GM12878 (cell line): ENCODE measurements around the gene ZBTB48. TPM values are rescaled to one million over a fixed set of nuclear protein-coding genes. Genes with fewer than 3 reads are reported as not detected.

Experiments
- ATAC-seq: fragments of 200-7000 bp; cut with Tn5 transposase; 3 replicates; pipeline ENCODE4 v1.9.1; 2020; ENCODE audit warnings: mild to moderate bottlenecking, moderate library complexity
- BruUV-seq: library from RNA; stranded (reverse); fragments of 400-500 nt; replicated peaks from 2 replicates; lab custom pipeline; 2021; lab: Mats Ljungman, UMichigan
- CTCF ChIA-PET: fragments of 300-600 bp; sonication (Branson Sonifier 250); formaldehyde crosslinking; extraction: SDS; loops from one replicate; lab custom pipeline; 2021; ENCODE audit warnings: inconsistent platforms; lab: Yijun Ruan, JAX
- POLR2A ChIA-PET: fragments of 350-600 bp; formaldehyde crosslinking; extraction: SDS; loops from one replicate; lab custom pipeline; 2021; ENCODE audit warnings: inconsistent platforms; lab: Charles Lee
- RAD21 ChIA-PET: fragments of 300-600 bp; sonication (Branson Sonifier 250); formaldehyde crosslinking; loops from one replicate; lab custom pipeline; 2023; ENCODE audit warnings: antibody characterized with exemption; ENCODE audit not compliant: unreplicated experiment; lab: Charles Lee
- SMC1A ChIA-PET: fragments of 300-600 bp; sonication (Branson Sonifier 250); formaldehyde crosslinking; loops from one replicate; lab custom pipeline; 2023; ENCODE audit not compliant: unreplicated experiment, uncharacterized antibody; lab: Charles Lee
- DNase-seq: peaks from one replicate; pipeline ENCODE4 v3.0.0-alpha.2; 2011; ENCODE audit warnings: low read depth, low spot score
- FAIRE-seq: peaks from 3 replicates; lab custom pipeline; 2011; peaks lifted over from hg19 to GRCh38; lab: Jason Lieb, UNC
- H2AFZ ChIP-seq: 2 replicates; pipeline ENCODE4 v1.6.0; 2011; ENCODE audit warnings: low read depth, low read length, control low read depth; ENCODE audit not compliant: control insufficient read depth
- H3K27ac ChIP-seq: 2 replicates; pipeline ENCODE4 v1.5.1; 2011; ENCODE audit warnings: control low read depth; ENCODE audit not compliant: control insufficient read depth, insufficient read depth
- H3K27me3 ChIP-seq, 2 experiments: replicated peaks in 1 of 2; 2 replicates each; pipeline versions ENCODE4 v1.6.0 to v1.6.1; 2011; ENCODE audit warnings: low read length in 1 of 2; ENCODE audit not compliant: control insufficient read depth in 2 of 2, insufficient read depth in 2 of 2
- H3K36me3 ChIP-seq, 2 experiments: 2 replicates each; pipeline ENCODE4 v1.5.1; 2011; ENCODE audit warnings: low read length in 1 of 2; ENCODE audit not compliant: control insufficient read depth in 2 of 2, insufficient read depth in 2 of 2
- H3K4me1 ChIP-seq: 2 replicates; pipeline ENCODE4 v1.6.1; 2011; ENCODE audit warnings: mild to moderate bottlenecking, low read length, moderate library complexity, mixed read lengths; ENCODE audit not compliant: control insufficient read depth, insufficient read depth
- H3K4me2 ChIP-seq: 2 replicates; pipeline ENCODE4 v1.6.0; 2011; ENCODE audit warnings: control low read depth; ENCODE audit not compliant: control insufficient read depth, insufficient read depth
- H3K4me3 ChIP-seq: fragments of 200-600 bp; sonication (generic); 2 replicates; pipeline ENCODE4 v1.5.1; 2016
- H3K79me2 ChIP-seq: 2 replicates; pipeline ENCODE4 v1.6.0; 2011; ENCODE audit warnings: low read length; ENCODE audit not compliant: control insufficient read depth, insufficient read depth
- H3K9ac ChIP-seq: 2 replicates; pipeline ENCODE4 v1.8.0; 2011; ENCODE audit warnings: low read length, control low read depth, mixed read lengths; ENCODE audit not compliant: control insufficient read depth, insufficient read depth
- H3K9me3 ChIP-seq: replicated peaks from 3 replicates; pipeline ENCODE4 v1.5.1; 2011; ENCODE audit warnings: mild to moderate bottlenecking, low read length; ENCODE audit not compliant: control insufficient read depth, insufficient read depth
- H4K20me1 ChIP-seq: 2 replicates; pipeline ENCODE4 v1.6.0; 2011; ENCODE audit not compliant: control insufficient read depth, insufficient read depth
- ATF3 ChIP-seq: IDR thresholded peaks from 2 replicates; pipeline ENCODE4 v1.6.1; 2011; ENCODE audit warnings: low read depth, mild to moderate bottlenecking, low read length, moderate library complexity, borderline replicate concordance; ENCODE audit errors: extremely low read depth
- BRCA1 ChIP-seq: IDR thresholded peaks from 2 replicates; pipeline ENCODE4 v1.6.1; 2011; ENCODE audit warnings: low read depth, low read length, improper control_type of control experiment
- EED ChIP-seq: sonication (generic); IDR thresholded peaks from 2 replicates; pipeline ENCODE4 v1.6.1; 2016; ENCODE audit warnings: antibody characterized with exemption, low read depth
- ETV6 ChIP-seq, 2 experiments: fragments of 450-650 bp in 1 of 2; IDR thresholded peaks in 1 of 2; conservative IDR thresholded peaks in 1 of 2; 2 replicates each; pipeline ENCODE4 v1.6.1; 2014; ENCODE audit warnings: antibody characterized with exemption in 1 of 2, borderline replicate concordance in 1 of 2, low read depth in 1 of 2, mild to moderate bottlenecking in 1 of 2, moderate library complexity in 1 of 2
- IRF3 ChIP-seq: fragments of 450-650 bp; IDR thresholded peaks from 2 replicates; pipeline ENCODE4 v1.6.1; 2014; ENCODE audit warnings: mild to moderate bottlenecking
- MAX ChIP-seq: IDR thresholded peaks from 2 replicates; pipeline ENCODE4 v1.6.1; 2012; ENCODE audit warnings: low read depth, low read length, improper control_type of control experiment
- NFIC ChIP-seq: IDR thresholded peaks from 2 replicates; pipeline ENCODE4 v1.6.1; 2012; ENCODE audit warnings: low read depth, mild to moderate bottlenecking, inconsistent platforms, low read length, moderate library complexity
- PML ChIP-seq: IDR thresholded peaks from 2 replicates; pipeline ENCODE4 v1.6.1; 2012; ENCODE audit warnings: low read length, inconsistent platforms
- POLR2A ChIP-seq: IDR thresholded peaks from 2 replicates; pipeline ENCODE4 v1.6.1; 2011; ENCODE audit warnings: low read depth, mild to moderate bottlenecking, low read length
- RFX5 ChIP-seq: IDR thresholded peaks from 2 replicates; pipeline ENCODE4 v1.6.1; 2011; ENCODE audit warnings: low read depth, low read length, improper control_type of control experiment
- SRF ChIP-seq, 2 experiments: IDR thresholded peaks; 2 replicates each; pipeline ENCODE4 v1.6.1; 2011; ENCODE audit warnings: low read depth in 2 of 2, low read length in 2 of 2, mild to moderate bottlenecking in 1 of 2, moderate library complexity in 1 of 2
- TAF1 ChIP-seq: IDR thresholded peaks from 2 replicates; pipeline ENCODE4 v1.6.1; 2011; ENCODE audit warnings: mild to moderate bottlenecking, low read depth, low read length, borderline replicate concordance
- ZNF622 ChIP-seq: fragments of 450-650 bp; IDR thresholded peaks from 2 replicates; pipeline ENCODE4 v1.6.1; 2017; ENCODE audit warnings: mild to moderate bottlenecking, inconsistent platforms
- WGBS: methylation state at CpG from one replicate; pipeline ENCODE4 v1.1.6; 2016; ENCODE audit warnings: low lambda C conversion rate; ENCODE audit not compliant: insufficient replicate concordance, insufficient coverage; ENCODE audit errors: missing lambda C conversion rate; 5-methylcytosine and 5-hydroxymethylcytosine counted together
- in situ Hi-C: fragments of 300-500 bp; cut with MboI; formaldehyde crosslinking; loops from 9 replicates; pipeline ENCODE4 v1.14.3; 2018; ENCODE audit warnings: mixed read lengths
- intact Hi-C: fragments of 100-400 bp; cut with micrococcal nuclease; formaldehyde crosslinking; loops from one replicate; pipeline ENCODE4 v1.14.2; 2022; ENCODE audit not compliant: unreplicated experiment
- polyA plus RNA-seq, 11 experiments: library from polyadenylated mRNA; depleted of rRNA in 4 of 11; unstranded in 6 of 11; stranded (reverse) in 5 of 11; fragments of >200 nt; fragmentation: Nextera tagmentation in 4 of 11; fragmentation: Illumina TruSeq in 1 of 11; extraction: Ambion mirVana in 4 of 11; extraction: Trizol in 1 of 11; gene quantifications; 1 replicate in 1 of 11; 2 replicates in 10 of 11; pipeline versions ENCODE4 v1.2.1 to v1.2.3, GENCODE V29; 2011 to 2016; ENCODE audit warnings: inconsistent platforms in 2 of 11, missing spikeins in 2 of 11, low read depth in 1 of 11
- total RNA-seq, 4 experiments: library from RNA; depleted of rRNA in 3 of 4; stranded (reverse); fragments of >200 nt in 3 of 4; fragmentation: Illumina TruSeq in 1 of 4; extraction: Trizol in 1 of 4; gene quantifications; 2 replicates each; pipeline versions ENCODE4 v1.2.1 to v1.2.3, GENCODE V29; 2013 to 2021

The ZBTB48 gene
- total and polyA plus RNA-seq, 10 of the 15 experiments (the other 5 are each of a cell fraction or from before 2014, with no cell fraction given), result 1.00 to 25.3 (median 16.7) TPM

GRCh38 chr1:6628971-6629479 is 49.2 kb downstream of the ZBTB48 start:
- in situ Hi-C loops (no loop called here), intact Hi-C loops (no loop called here)
- Histone ChIP-seq H3K4me3 (no peak overlapping the region), H3K27me3 (no peaks in the 10 kb centered on the region), H3K79me2 (peaks cover 22% of the 10 kb centered on the region), H3K4me2 (no peak overlapping the region), H3K9ac (no peak overlapping the region), H2AFZ (no peak overlapping the region), H4K20me1 (no peaks in the 10 kb centered on the region), H3K4me1 (peaks cover 16% of the 10 kb centered on the region), H3K36me3 (peaks cover 7 to 9% of the 10 kb centered on the region in 2 experiments; a peak in 3 of 4 replicates), H3K9me3 (no peaks in the 10 kb centered on the region), H3K27ac (no peak overlapping the region)
- no peak for FAIRE-seq
- ChIA-PET RAD21 (no interaction called here), CTCF (no interaction called here), SMC1A (no interaction called here), POLR2A (interaction anchor here (1.0 kb wide), 1 partner anchor 51 kb away, joined by 3 read pairs; no protein-coding TSS in a partner anchor)
- no peak for TF ChIP-seq MAX
- no peak for TF ChIP-seq EED
- WGBS, result 91% methylated on average over 11 of the region's 12 CpGs
- DNase-seq, result no peak
- no peak for ATAC-seq
- no TSS peak for BruUV-seq

GRCh38 chr1:6630027-6630426 is 50.2 kb downstream of the ZBTB48 start:
- WGBS, result 98% methylated on average over 6 of the region's 8 CpGs
- Histone ChIP-seq H3K9ac (no peak overlapping the region), H3K4me2 (no peak overlapping the region), H2AFZ (no peak overlapping the region), H3K79me2 (peaks cover 22% of the 10 kb centered on the region), H3K36me3 (peaks cover 9 to 16% of the 10 kb centered on the region in 2 experiments; a peak in 3 of 4 replicates), H4K20me1 (no peaks in the 10 kb centered on the region), H3K4me1 (peaks cover 13% of the 10 kb centered on the region), H3K9me3 (no peaks in the 10 kb centered on the region), H3K4me3 (no peak overlapping the region), H3K27ac (no peak overlapping the region), H3K27me3 (no peaks in the 10 kb centered on the region)
- intact Hi-C loops (no loop called here), in situ Hi-C loops (no loop called here)
- SMC1A ChIA-PET, result no interaction called here
- no TSS peak for BruUV-seq
- ATAC-seq, result no peak
- POLR2A ChIA-PET, result no interaction called here
- DNase-seq, result no peak
- CTCF ChIA-PET, result no interaction called here
- RAD21 ChIA-PET, result no interaction called here
- FAIRE-seq, result no peak
- TF ChIP-seq RFX5, result no peak
- no peak for TF ChIP-seq PML
- TF ChIP-seq ZNF622, result no peak
- TF ChIP-seq POLR2A, result no peak
- TF ChIP-seq ATF3, result no peak
- TF ChIP-seq ETV6 (conservative IDR thresholded peaks at IDR 0.05 in 1 of 2, IDR thresholded peaks at IDR 0.05 in 1 of 2; ENCODE audit: borderline replicate concordance in 1 of 2, low read depth in 1 of 2), result no peak
- TF ChIP-seq NFIC, result no peak
- TF ChIP-seq TAF1, result no peak
- no peak for TF ChIP-seq IRF3
- no peak for TF ChIP-seq SRF (IDR thresholded peaks at IDR 0.05; ENCODE audit: low read depth in 2 of 2, low read length in 2 of 2)
- no peak for TF ChIP-seq BRCA1
